BLaER1 treated with 17β-estradiol and CSF1 and Interleukin-3, amounts not matched to agents 10 nM and 100 nM (cell line): ENCODE measurements around the gene KIF5B.
A peak's percentile ranks its signal among the peaks of the same experiment; 100 is the strongest.
"Not testable (repeated sequence)": the region's sequence is repeated elsewhere in the genome, so short reads cannot be mapped to it uniquely, and the experiment has no call there.

Source experiments
- H3K27ac ChIP-seq, 11 experiments: shearing (Covaris generic); formaldehyde crosslinking; 2 replicates each; pipeline ENCODE4 v1.8.1; 2022
- H3K27me3 ChIP-seq, 11 experiments: shearing (Covaris generic); formaldehyde crosslinking; 2 replicates each; pipeline ENCODE4 v1.8.1; 2022
- H3K36me3 ChIP-seq, 11 experiments: shearing (Covaris generic); formaldehyde crosslinking; 2 replicates each; pipeline ENCODE4 v1.8.1; 2022
- H3K4me1 ChIP-seq, 10 experiments: shearing (Covaris generic); formaldehyde crosslinking; 2 replicates each; pipeline ENCODE4 v1.8.1; 2022
- H3K4me2 ChIP-seq, 11 experiments: shearing (Covaris generic); formaldehyde crosslinking; 2 replicates each; pipeline ENCODE4 v1.8.1; 2022
- H3K4me3 ChIP-seq, 10 experiments: shearing (Covaris generic); formaldehyde crosslinking; 2 replicates each; pipeline ENCODE4 v1.8.1; 2022
- H3K9ac ChIP-seq, 11 experiments: shearing (Covaris generic); formaldehyde crosslinking; 2 replicates each; pipeline ENCODE4 v1.8.1; 2022
- H3K9me3 ChIP-seq, 11 experiments: shearing (Covaris generic); formaldehyde crosslinking; replicated peaks in 1 of 11; 2 replicates each; pipeline ENCODE4 v1.8.1; 2022
- H4K20me1 ChIP-seq, 11 experiments: shearing (Covaris generic); formaldehyde crosslinking; 2 replicates each; pipeline ENCODE4 v1.8.1; 2022
- Cebpa-rat ChIP-seq, 11 experiments: shearing (Covaris generic); IDR thresholded peaks; 2 replicates each; pipeline ENCODE4 v1.8.1; 2022

Gene KIF5B

GRCh38 chr10:31982111-31982510 is 74.1 kb downstream of the KIF5B start:
- no peak overlapping the region for H3K4me3 ChIP-seq
- H3K36me3 ChIP-seq, result no peaks in the 10 kb centered on the region
- TF ChIP-seq Cebpa-rat (IDR thresholded peaks at IDR 0.05), result no peak
- no peak overlapping the region for H3K27ac ChIP-seq
- H3K9me3 ChIP-seq, result peaks cover 9 to 36% (median 19%) of the 10 kb centered on the region in 11 experiments; a peak in 21 of 22 replicates
- peaks cover 0 to 10% (median 0%) of the 10 kb centered on the region in 11 experiments; a peak in 4 of 22 replicates for H4K20me1 ChIP-seq
- no peak overlapping the region for H3K9ac ChIP-seq
- H3K4me1 ChIP-seq, result peaks cover 9 to 14% (median 12%) of the 10 kb centered on the region in 10 experiments
- H3K4me2 ChIP-seq, result no peak overlapping the region
- H3K27me3 ChIP-seq, result peaks cover 0 to 9% (median 0%) of the 10 kb centered on the region in 11 experiments; a peak in 1 of 22 replicates

DNA sequence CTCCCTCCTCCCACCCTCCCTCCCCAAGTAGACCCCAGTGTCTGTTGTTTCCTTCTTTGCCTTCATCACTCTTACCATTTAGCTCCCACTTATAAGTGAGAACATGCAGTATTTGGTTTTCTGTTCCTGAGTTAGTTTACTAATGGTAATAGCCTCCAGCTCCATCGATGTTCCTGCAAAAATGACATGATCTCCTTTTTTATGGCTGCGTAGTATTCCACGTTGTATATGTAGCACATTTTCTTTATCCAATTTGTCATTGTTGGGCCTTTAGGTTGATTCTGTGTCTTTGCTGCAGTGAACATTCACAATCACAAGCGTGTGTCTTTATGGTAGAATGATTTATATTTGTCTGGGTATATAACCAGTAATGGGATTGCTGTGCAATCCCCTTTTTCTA is 75.8 kb downstream of the KIF5B start:
- Histone ChIP-seq H3K36me3 (no peaks in the 10 kb centered on the region), H3K9me3 (peaks cover 7 to 24% (median 17%) of the 10 kb centered on the region in 11 experiments; a peak in 20 of 22 replicates), H3K27ac (no peak overlapping the region), H3K27me3 (peaks cover 0 to 22% (median 0%) of the 10 kb centered on the region in 11 experiments; a peak in 5 of 22 replicates), H4K20me1 (peaks cover 0 to 13% (median 0%) of the 10 kb centered on the region in 11 experiments; a peak in 4 of 22 replicates), H3K4me1 (peaks cover 11 to 23% (median 19%) of the 10 kb centered on the region in 10 experiments), H3K9ac (no peak overlapping the region), H3K4me2 (no peak overlapping the region), H3K4me3 (no peak overlapping the region)
- no peak for TF ChIP-seq Cebpa-rat (IDR thresholded peaks at IDR 0.05)

DNA sequence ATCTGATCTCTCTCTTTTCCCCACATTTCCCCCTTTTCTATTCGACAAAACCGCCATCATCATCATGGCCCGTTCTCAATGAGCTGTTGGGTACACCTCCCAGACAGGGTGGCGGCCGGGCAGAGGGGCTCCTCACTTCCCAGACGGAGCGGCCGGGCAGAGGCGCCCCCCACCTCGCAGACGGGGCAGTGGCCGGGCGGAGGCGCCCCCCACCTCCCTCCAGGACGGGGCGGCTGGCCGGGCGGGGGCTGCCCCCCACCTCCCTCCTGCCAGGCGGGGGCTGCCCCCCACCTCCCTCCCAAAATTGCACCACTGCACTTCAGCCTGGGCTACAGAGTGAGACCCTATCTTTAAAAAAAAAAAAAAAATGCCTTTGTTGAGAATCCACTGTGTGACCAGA is 77.2 kb downstream of the KIF5B start:
- H3K27ac ChIP-seq, H3K4me2 ChIP-seq, H3K4me3 ChIP-seq, H3K9ac ChIP-seq, H3K36me3 ChIP-seq: not testable (repeated sequence)
- H4K20me1 ChIP-seq, result peaks cover 0 to 13% (median 0%) of the 10 kb centered on the region in 11 experiments; a peak in 4 of 22 replicates
- H3K27me3 ChIP-seq, result peaks cover 0 to 36% (median 0%) of the 10 kb centered on the region in 11 experiments; a peak in 6 of 22 replicates
- peaks cover 11 to 23% (median 19%) of the 10 kb centered on the region in 10 experiments for H3K4me1 ChIP-seq
- H3K9me3 ChIP-seq, result peaks cover 7 to 20% (median 17%) of the 10 kb centered on the region in 11 experiments; a peak in 19 of 22 replicates

- Histone ChIP-seq H3K4me1 (peaks cover 11 to 23% (median 19%) of the 10 kb centered on the region in 10 experiments), H4K20me1 (peaks cover 0 to 13% (median 0%) of the 10 kb centered on the region in 11 experiments; a peak in 4 of 22 replicates), H3K27ac (peak overlapping the region in 3 of 11 experiments; percentile 60 to 78 (median 63); a peak in 5 of 22 replicates), H3K36me3 (no peaks in the 10 kb centered on the region), H3K9ac (peak overlapping the region in 1 of 11 experiments; percentile 17; a peak in 1 of 22 replicates), H3K27me3 (peaks cover 0 to 45% (median 0%) of the 10 kb centered on the region in 11 experiments; a peak in 6 of 22 replicates), H3K4me2 (peak overlapping the region; percentile 44 to 98 (median 81); a peak in 19 of 22 replicates), H3K9me3 (peaks cover 7 to 20% (median 17%) of the 10 kb centered on the region in 11 experiments; a peak in 19 of 22 replicates), H3K4me3 (no peak overlapping the region)
- TF ChIP-seq Cebpa-rat (IDR thresholded peaks at IDR 0.05), result no peak
Measured at GRCh38 chr10:31978156-31978483, 78.1 kb downstream of the KIF5B start.

DNA sequence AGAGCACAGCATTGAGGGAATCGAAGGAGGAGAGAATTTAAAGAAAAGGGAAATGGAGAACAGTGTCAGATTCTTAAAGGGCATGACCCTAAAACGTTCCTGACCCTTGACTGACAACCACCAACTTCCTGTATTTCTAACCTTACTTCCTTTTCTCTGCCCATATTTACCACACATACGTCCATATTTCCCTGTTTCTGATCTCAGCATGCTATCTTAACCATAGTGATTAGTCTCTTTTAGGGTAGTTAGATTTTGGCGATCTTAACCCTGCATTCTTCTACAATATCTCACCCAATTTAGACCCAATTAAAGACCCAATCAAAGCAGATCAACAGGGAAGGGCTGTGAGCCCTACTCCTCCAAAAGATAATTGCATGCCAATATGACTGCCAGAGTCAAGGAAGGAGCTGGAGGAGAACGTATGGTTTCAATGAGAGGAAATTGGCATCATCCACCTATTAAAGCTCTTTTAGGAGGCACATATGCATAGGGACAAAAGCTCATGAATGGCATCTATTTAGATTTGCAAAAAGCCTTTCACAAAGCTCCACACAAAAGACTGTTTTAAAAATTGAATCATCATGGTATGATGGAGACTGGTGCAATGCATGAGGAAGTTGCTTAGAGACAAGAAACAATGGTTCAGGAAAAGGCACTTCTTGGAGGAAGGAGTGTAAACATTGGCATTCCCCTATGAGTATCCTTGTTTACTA is 78.6 kb downstream of the KIF5B start:
- no peak for TF ChIP-seq Cebpa-rat (IDR thresholded peaks at IDR 0.05)
- peaks cover 0 to 50% (median 0%) of the 10 kb centered on the region in 11 experiments; a peak in 6 of 22 replicates for H3K27me3 ChIP-seq
- no peaks in the 10 kb centered on the region for H3K36me3 ChIP-seq
- peak overlapping the region in 4 of 10 experiments; percentile 17 to 52 (median 34); a peak in 4 of 20 replicates for H3K4me3 ChIP-seq
- peaks cover 11 to 23% (median 19%) of the 10 kb centered on the region in 10 experiments for H3K4me1 ChIP-seq
- H3K4me2 ChIP-seq, result peak overlapping the region; percentile 44 to 98 (median 81)
- peak overlapping the region in 7 of 11 experiments; percentile 15 to 78 (median 52); a peak in 11 of 22 replicates for H3K27ac ChIP-seq
- H4K20me1 ChIP-seq, result peaks cover 0 to 13% (median 0%) of the 10 kb centered on the region in 11 experiments; a peak in 4 of 22 replicates
- peak overlapping the region in 1 of 11 experiments; percentile 49; a peak in 2 of 22 replicates for H3K9ac ChIP-seq
- peaks cover 7 to 20% (median 17%) of the 10 kb centered on the region in 11 experiments; a peak in 19 of 22 replicates for H3K9me3 ChIP-seq

- peaks cover 0 to 15% (median 10%) of the 10 kb centered on the region in 11 experiments; a peak in 13 of 22 replicates for H3K9me3 ChIP-seq
- no peak overlapping the region for H3K4me2 ChIP-seq
- H4K20me1 ChIP-seq, result peaks cover 0 to 13% (median 0%) of the 10 kb centered on the region in 11 experiments; a peak in 4 of 22 replicates
- no peak overlapping the region for H3K27ac ChIP-seq
- no peak overlapping the region for H3K4me3 ChIP-seq
- H3K9ac ChIP-seq, result no peak overlapping the region
- H3K27me3 ChIP-seq, result peaks cover 0 to 49% (median 0%) of the 10 kb centered on the region in 11 experiments; a peak in 6 of 22 replicates
- no peak for TF ChIP-seq Cebpa-rat (IDR thresholded peaks at IDR 0.05)
- no peaks in the 10 kb centered on the region for H3K36me3 ChIP-seq
- peaks cover 11 to 23% (median 19%) of the 10 kb centered on the region in 10 experiments for H3K4me1 ChIP-seq
Measured at GRCh38 chr10:31975157-31975765, 81.0 kb downstream of the KIF5B start.

DNA sequence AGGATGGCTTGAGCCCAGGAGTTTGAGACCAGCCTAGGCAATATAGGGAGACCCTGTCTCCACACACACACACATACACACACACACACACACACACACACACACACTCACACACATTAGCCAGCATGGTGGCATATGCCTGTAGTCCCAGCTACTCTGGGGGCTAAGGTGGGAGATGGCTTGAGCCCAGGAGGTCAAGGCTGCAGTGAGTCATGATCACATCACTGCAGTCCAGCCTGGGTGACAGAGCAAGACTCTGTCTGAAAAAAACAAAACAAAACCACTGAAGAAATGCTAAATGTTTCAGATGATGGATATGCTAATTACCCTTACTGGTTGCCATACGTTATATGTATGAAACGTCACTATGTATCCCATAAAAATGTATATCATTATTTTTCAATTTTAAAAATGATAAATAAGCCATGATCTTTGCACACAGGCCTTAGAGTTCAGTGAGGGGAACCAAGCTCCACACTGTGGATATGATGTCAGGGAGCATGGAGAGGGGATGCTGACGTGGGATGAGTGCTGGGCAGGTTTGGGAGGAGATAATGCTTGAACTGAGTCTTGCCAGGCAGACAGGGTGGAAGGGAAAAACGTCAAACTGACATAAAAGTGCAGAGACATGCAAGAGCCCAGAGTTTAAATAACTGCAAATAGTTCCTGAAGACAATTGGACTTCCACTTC is 81.6 kb downstream of the KIF5B start:
- Histone ChIP-seq H3K9me3 (peaks cover 0 to 11% (median 5%) of the 10 kb centered on the region in 11 experiments; a peak in 12 of 22 replicates), H3K4me1 (peaks cover 11 to 23% (median 19%) of the 10 kb centered on the region in 10 experiments), H3K27ac (no peak overlapping the region), H3K36me3 (no peaks in the 10 kb centered on the region), H3K27me3 (peaks cover 0 to 49% (median 0%) of the 10 kb centered on the region in 11 experiments; a peak in 6 of 22 replicates), H3K9ac (no peak overlapping the region), H3K4me3 (no peak overlapping the region), H4K20me1 (peaks cover 0 to 13% (median 0%) of the 10 kb centered on the region in 11 experiments; a peak in 4 of 22 replicates), H3K4me2 (no peak overlapping the region)
- TF ChIP-seq Cebpa-rat (IDR thresholded peaks at IDR 0.05), result no peak

GRCh38 chr10:31972519-31973041 is 83.6 kb downstream of the KIF5B start:
- no peak overlapping the region for H3K4me3 ChIP-seq
- no peaks in the 10 kb centered on the region for H3K36me3 ChIP-seq
- no peak overlapping the region for H3K27ac ChIP-seq
- TF ChIP-seq Cebpa-rat (IDR thresholded peaks at IDR 0.05), result no peak
- H3K9ac ChIP-seq, result no peak overlapping the region
- H3K27me3 ChIP-seq, result peaks cover 0 to 49% (median 0%) of the 10 kb centered on the region in 11 experiments; a peak in 6 of 22 replicates
- no peaks in the 10 kb centered on the region for H3K9me3 ChIP-seq
- no peak overlapping the region for H3K4me2 ChIP-seq
- H3K4me1 ChIP-seq, result peaks cover 6 to 14% (median 11%) of the 10 kb centered on the region in 10 experiments
- H4K20me1 ChIP-seq, result peaks cover 0 to 7% (median 0%) of the 10 kb centered on the region in 11 experiments; a peak in 4 of 22 replicates

GRCh38 chr10:31969847-31970246 is 86.4 kb downstream of the KIF5B start:
- not testable (repeated sequence) for H3K4me1 ChIP-seq, H3K4me2 ChIP-seq, H4K20me1 ChIP-seq, H3K9me3 ChIP-seq, H3K4me3 ChIP-seq, H3K27ac ChIP-seq, H3K9ac ChIP-seq, H3K36me3 ChIP-seq
- peaks cover 0 to 31% (median 0%) of the 10 kb centered on the region in 11 experiments; a peak in 4 of 22 replicates for H3K27me3 ChIP-seq
